SU-DHL-6 (cell line): Measurements from ENCODE around the gene SMTN.

Experiments
- EZH2phosphoT487 ChIP-seq: fragments of 200-600 bp; sonication (generic), shearing (Covaris generic); conservative IDR thresholded peaks from 2 replicates; pipeline ENCODE4 v1.6.1; 2018; ENCODE audit warnings: mild to moderate bottlenecking, antibody characterized with exemption, low read length, moderate library complexity, mixed read lengths
- TF ChIP-seq, protein P1 (sequence below): fragments of 200-600 bp; sonication (generic); IDR thresholded peaks from one replicate; pipeline ENCODE4 v1.5.1; 2017; ENCODE audit warnings: antibody characterized with exemption, mild to moderate bottlenecking, low read length, moderate library complexity; ENCODE audit not compliant: insufficient read depth, poor library complexity, severe bottlenecking

DNA sequence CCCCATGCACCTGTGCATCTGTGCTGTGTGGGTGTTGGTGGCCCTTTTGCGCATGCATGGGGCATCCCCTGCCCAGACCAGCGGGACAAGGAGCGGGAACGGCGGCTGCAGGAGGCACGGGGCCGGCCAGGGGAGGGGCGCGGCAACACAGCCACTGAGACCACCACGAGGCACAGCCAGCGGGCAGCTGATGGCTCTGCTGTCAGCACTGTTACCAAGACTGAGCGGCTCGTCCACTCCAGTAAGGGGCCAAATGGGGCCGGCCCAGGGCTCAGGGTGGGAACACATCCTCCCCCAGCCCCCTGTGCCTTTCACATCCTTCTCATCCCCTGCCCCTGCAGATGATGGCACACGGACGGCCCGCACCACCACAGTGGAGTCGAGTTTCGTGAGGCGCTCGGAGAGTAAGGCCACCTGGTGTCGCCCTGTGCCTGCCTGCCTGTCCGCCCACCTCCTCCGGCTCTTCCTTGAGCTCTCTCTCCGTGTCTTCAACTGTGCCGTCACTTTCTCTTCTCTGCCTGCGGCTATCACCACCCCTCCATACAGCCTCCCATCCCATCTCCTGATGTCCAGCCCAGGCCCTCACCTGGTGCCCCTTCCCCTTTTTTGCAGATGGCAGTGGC, 15.7 kb downstream of the SMTN start:
- TF ChIP-seq, protein P1, sequence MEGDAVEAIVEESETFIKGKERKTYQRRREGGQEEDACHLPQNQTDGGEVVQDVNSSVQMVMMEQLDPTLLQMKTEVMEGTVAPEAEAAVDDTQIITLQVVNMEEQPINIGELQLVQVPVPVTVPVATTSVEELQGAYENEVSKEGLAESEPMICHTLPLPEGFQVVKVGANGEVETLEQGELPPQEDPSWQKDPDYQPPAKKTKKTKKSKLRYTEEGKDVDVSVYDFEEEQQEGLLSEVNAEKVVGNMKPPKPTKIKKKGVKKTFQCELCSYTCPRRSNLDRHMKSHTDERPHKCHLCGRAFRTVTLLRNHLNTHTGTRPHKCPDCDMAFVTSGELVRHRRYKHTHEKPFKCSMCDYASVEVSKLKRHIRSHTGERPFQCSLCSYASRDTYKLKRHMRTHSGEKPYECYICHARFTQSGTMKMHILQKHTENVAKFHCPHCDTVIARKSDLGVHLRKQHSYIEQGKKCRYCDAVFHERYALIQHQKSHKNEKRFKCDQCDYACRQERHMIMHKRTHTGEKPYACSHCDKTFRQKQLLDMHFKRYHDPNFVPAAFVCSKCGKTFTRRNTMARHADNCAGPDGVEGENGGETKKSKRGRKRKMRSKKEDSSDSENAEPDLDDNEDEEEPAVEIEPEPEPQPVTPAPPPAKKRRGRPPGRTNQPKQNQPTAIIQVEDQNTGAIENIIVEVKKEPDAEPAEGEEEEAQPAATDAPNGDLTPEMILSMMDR: no peak
- no peak for TF ChIP-seq EZH2phosphoT487
